ENCODE data around the gene MEIS3.

GRCh38 chr19:47435883-47436417 is 16.6 kb upstream of the MEIS3 start:
- no peak for TF ChIP-seq KLF16 (tag by site-specific recombination; IDR thresholded peaks at IDR 0.05)
- no peak for TF ChIP-seq TCF7L2 (IDR thresholded peaks at IDR 0.05; ENCODE audit: borderline replicate concordance, low read depth, low read length)
- no peak for TF ChIP-seq SP2 (tag by site-specific recombination; IDR thresholded peaks at IDR 0.05)
- no peak for TF ChIP-seq GLIS2 (tag by site-specific recombination; IDR thresholded peaks at IDR 0.05)
- no peak for TF ChIP-seq ZNF26 (tag by site-specific recombination; IDR thresholded peaks at IDR 0.05)
- TF ChIP-seq BCL11A (tag by site-specific recombination; IDR thresholded peaks at IDR 0.05; ENCODE audit: low read depth), result no peak

All from HEK293 (cell line).